Activated naive CD8-positive, alpha-beta T cell treated with anti-CD3 and anti-CD28 coated beads, Interleukin-2, amount 50 U/mL, for 24 hours (primary cell): Measurements from ENCODE around the gene ATF1.

ENCODE experiments used
- ATAC-seq: fragments of 150-1000 bp; cut with Tn5 transposase; one replicate; pipeline ENCODE4 v1.10.0; 2021
- DNase-seq: peaks from one replicate; pipeline ENCODE4 v3.0.0; 2021
- H3K27ac Mint-ChIP-seq: one replicate; pipeline ENCODE4 v1.8.0; 2021; ENCODE audit warnings: mild to moderate bottlenecking, mixed read lengths
- H3K27me3 Mint-ChIP-seq: one replicate; pipeline ENCODE4 v1.8.0; 2021; ENCODE audit warnings: mixed read lengths
- H3K36me3 Mint-ChIP-seq: one replicate; pipeline ENCODE4 v1.8.0; 2021; ENCODE audit warnings: low read depth, mixed read lengths
- H3K4me1 Mint-ChIP-seq: one replicate; pipeline ENCODE4 v1.8.0; 2021; ENCODE audit warnings: mixed read lengths
- H3K4me3 Mint-ChIP-seq: one replicate; pipeline ENCODE4 v1.8.0; 2021; ENCODE audit warnings: mild to moderate bottlenecking, moderate library complexity, mixed read lengths
- H3K9me3 Mint-ChIP-seq: one replicate; pipeline ENCODE4 v1.8.0; 2021; ENCODE audit warnings: mixed read lengths

Gene ATF1

GRCh38 chr12:50763639-50764285 is at the start of gene ATF1:
ATF1 (plus strand) TSS chr12:50764101; CDS start chr12:50780146, 16,045 bp downstream.
- Mint-ChIP-seq H3K27me3 (no peaks in the 10 kb centered on the region), H3K36me3 (peaks cover 5% of the 10 kb centered on the region), H3K9me3 (no peaks in the 10 kb centered on the region), H3K4me3 (peak within 1 kb of the TSS; percentile 84), H3K4me1 (peaks cover 41% of the 10 kb centered on the region), H3K27ac (peak within 1 kb of the TSS; percentile 97)
- DNase-seq (peak; percentile 88), ATAC-seq (peak; percentile 87)

- H3K27ac Mint-ChIP-seq = no peak overlapping the region
- H3K4me3 Mint-ChIP-seq = no peak overlapping the region
- no peak for ATAC-seq
- no peaks in the 10 kb centered on the region for H3K9me3 Mint-ChIP-seq
- H3K4me1 Mint-ChIP-seq = no peaks in the 10 kb centered on the region
- no peaks in the 10 kb centered on the region for H3K27me3 Mint-ChIP-seq
- peaks cover 14% of the 10 kb centered on the region for H3K36me3 Mint-ChIP-seq
- no peak for DNase-seq
Observed at GRCh38 chr12:50715174-50715573, 48.7 kb upstream of the ATF1 start.

GRCh38 chr12:50718760-50719159 is 45.1 kb upstream of the ATF1 start:
- no peak for DNase-seq
- Mint-ChIP-seq H3K4me1 (no peaks in the 10 kb centered on the region), H3K27me3 (no peaks in the 10 kb centered on the region), H3K9me3 (no peaks in the 10 kb centered on the region), H3K27ac (no peak overlapping the region), H3K36me3 (peaks cover 33% of the 10 kb centered on the region), H3K4me3 (no peak overlapping the region)
- ATAC-seq = no peak

GRCh38 chr12:50720085-50720484 is 43.8 kb upstream of the ATF1 start:
- Mint-ChIP-seq H3K9me3 (no peaks in the 10 kb centered on the region), H3K27me3 (no peaks in the 10 kb centered on the region), H3K27ac (no peak overlapping the region), H3K4me1 (no peaks in the 10 kb centered on the region), H3K4me3 (no peak overlapping the region), H3K36me3 (peaks cover 36% of the 10 kb centered on the region)
- ATAC-seq = no peak
- DNase-seq = no peak

GRCh38 chr12:50720501-50720900 is 43.4 kb upstream of the ATF1 start:
- Mint-ChIP-seq H3K9me3 (no peaks in the 10 kb centered on the region), H3K4me3 (no peak overlapping the region), H3K4me1 (no peaks in the 10 kb centered on the region), H3K27ac (no peak overlapping the region), H3K27me3 (no peaks in the 10 kb centered on the region), H3K36me3 (peaks cover 36% of the 10 kb centered on the region)
- DNase-seq = no peak
- ATAC-seq = no peak

- Mint-ChIP-seq H3K4me1 (no peaks in the 10 kb centered on the region), H3K9me3 (no peaks in the 10 kb centered on the region), H3K4me3 (no peak overlapping the region), H3K36me3 (peaks cover 41% of the 10 kb centered on the region), H3K27ac (peak overlapping the region; percentile 12), H3K27me3 (no peaks in the 10 kb centered on the region)
- DNase-seq (no peak), ATAC-seq (no peak)
Observed at GRCh38 chr12:50723865-50724264, 40.0 kb upstream of the ATF1 start.

GRCh38 chr12:50725011-50725942 is 38.6 kb upstream of the ATF1 start:
- ATAC-seq = no peak
- no peak for DNase-seq
- H3K27ac Mint-ChIP-seq = no peak overlapping the region
- H3K4me1 Mint-ChIP-seq = no peaks in the 10 kb centered on the region
- H3K36me3 Mint-ChIP-seq = peaks cover 46% of the 10 kb centered on the region
- H3K9me3 Mint-ChIP-seq = no peaks in the 10 kb centered on the region
- no peaks in the 10 kb centered on the region for H3K27me3 Mint-ChIP-seq
- H3K4me3 Mint-ChIP-seq = no peak overlapping the region

GRCh38 chr12:50727466-50727865 is 36.4 kb upstream of the ATF1 start:
- no peaks in the 10 kb centered on the region for H3K4me1 Mint-ChIP-seq
- H3K36me3 Mint-ChIP-seq = peaks cover 48% of the 10 kb centered on the region
- no peak overlapping the region for H3K4me3 Mint-ChIP-seq
- no peak for DNase-seq
- no peaks in the 10 kb centered on the region for H3K27me3 Mint-ChIP-seq
- no peak for ATAC-seq
- H3K9me3 Mint-ChIP-seq = no peaks in the 10 kb centered on the region
- H3K27ac Mint-ChIP-seq = no peak overlapping the region

GRCh38 chr12:50728417-50728816 is 35.5 kb upstream of the ATF1 start:
- H3K27ac Mint-ChIP-seq = no peak overlapping the region
- no peak for DNase-seq
- no peaks in the 10 kb centered on the region for H3K9me3 Mint-ChIP-seq
- H3K27me3 Mint-ChIP-seq = no peaks in the 10 kb centered on the region
- no peak overlapping the region for H3K4me3 Mint-ChIP-seq
- ATAC-seq = no peak
- no peaks in the 10 kb centered on the region for H3K4me1 Mint-ChIP-seq
- H3K36me3 Mint-ChIP-seq = peaks cover 41% of the 10 kb centered on the region

GRCh38 chr12:50728841-50729240 is 35.1 kb upstream of the ATF1 start:
- no peak overlapping the region for H3K27ac Mint-ChIP-seq
- ATAC-seq (no peak), DNase-seq (no peak)
- H3K27me3 Mint-ChIP-seq = no peaks in the 10 kb centered on the region
- no peaks in the 10 kb centered on the region for H3K9me3 Mint-ChIP-seq
- no peaks in the 10 kb centered on the region for H3K4me1 Mint-ChIP-seq
- H3K36me3 Mint-ChIP-seq = peaks cover 38% of the 10 kb centered on the region
- H3K4me3 Mint-ChIP-seq = no peak overlapping the region

- DNase-seq (no peak), ATAC-seq (no peak)
- Mint-ChIP-seq H3K9me3 (no peaks in the 10 kb centered on the region), H3K27ac (no peak overlapping the region), H3K4me3 (no peak overlapping the region), H3K36me3 (peaks cover 49% of the 10 kb centered on the region), H3K27me3 (no peaks in the 10 kb centered on the region), H3K4me1 (no peaks in the 10 kb centered on the region)
Observed at GRCh38 chr12:50732591-50732990, 31.3 kb upstream of the ATF1 start.

GRCh38 chr12:50733706-50734105 is 30.2 kb upstream of the ATF1 start:
- H3K36me3 Mint-ChIP-seq = peaks cover 45% of the 10 kb centered on the region
- no peaks in the 10 kb centered on the region for H3K27me3 Mint-ChIP-seq
- no peaks in the 10 kb centered on the region for H3K9me3 Mint-ChIP-seq
- no peak overlapping the region for H3K4me3 Mint-ChIP-seq
- ATAC-seq (no peak), DNase-seq (no peak)
- H3K27ac Mint-ChIP-seq = no peak overlapping the region
- H3K4me1 Mint-ChIP-seq = no peaks in the 10 kb centered on the region

GRCh38 chr12:50734409-50735263 is 29.3 kb upstream of the ATF1 start:
- Mint-ChIP-seq H3K36me3 (peaks cover 47% of the 10 kb centered on the region), H3K4me1 (no peaks in the 10 kb centered on the region), H3K27me3 (no peaks in the 10 kb centered on the region), H3K9me3 (no peaks in the 10 kb centered on the region), H3K27ac (peak overlapping the region; percentile 31), H3K4me3 (no peak overlapping the region)
- peak; percentile 68 for ATAC-seq
- DNase-seq = peak; percentile 17

GRCh38 chr12:50739611-50740010 is 24.3 kb upstream of the ATF1 start:
- Mint-ChIP-seq H3K36me3 (peaks cover 50% of the 10 kb centered on the region), H3K4me1 (no peaks in the 10 kb centered on the region), H3K9me3 (no peaks in the 10 kb centered on the region), H3K4me3 (no peak overlapping the region), H3K27ac (no peak overlapping the region), H3K27me3 (no peaks in the 10 kb centered on the region)
- DNase-seq (no peak), ATAC-seq (no peak)
